Right ventricle myocardium inferior (tissue), 1 donor: ENCODE measurements around the gene GMPPA. TPM values are rescaled to one million over a fixed set of nuclear protein-coding genes. Genes with fewer than 3 reads are reported as not detected.

ENCODE experiments used
- ATAC-seq: fragments of 200-7000 bp; cut with Tn5 transposase; one replicate; pipeline ENCODE4 v1.9.1; 2020; ENCODE audit warnings: mild to moderate bottlenecking, moderate library complexity
- DNase-seq: peaks from one replicate; pipeline ENCODE4 v3.0.0; 2021; ENCODE audit errors: missing footprints
- intact Hi-C: fragments of 100-400 bp; cut with DNase I; formaldehyde crosslinking; loops from one replicate; pipeline ENCODE4 v1.11.0; 2022
- total RNA-seq: library from RNA; stranded (reverse); fragmentation: NEBNext Ultra II Directional; extraction: Animal tissue kit (Norgen Biotek cat#: 25700); gene quantifications from one replicate; pipeline ENCODE4 v1.2.1, GENCODE V29; 2021
- donor health status: DM: no; HTN: yes; CAD: no; lungs with severe emphysema.

Gene GMPPA
- total RNA-seq, 1 donor from 2014 or later: 22.9 TPM

- ATAC-seq: no peak
- intact Hi-C loops: loop anchor here (1.0 to 2.0 kb wide), 2 partner anchors 148 to 185 kb away; no protein-coding TSS in a partner anchor
- DNase-seq: peak; percentile 90
These were observed 43.0 kb downstream of the GMPPA start for GRCh38 chr2:219541611-219542180.

DNA sequence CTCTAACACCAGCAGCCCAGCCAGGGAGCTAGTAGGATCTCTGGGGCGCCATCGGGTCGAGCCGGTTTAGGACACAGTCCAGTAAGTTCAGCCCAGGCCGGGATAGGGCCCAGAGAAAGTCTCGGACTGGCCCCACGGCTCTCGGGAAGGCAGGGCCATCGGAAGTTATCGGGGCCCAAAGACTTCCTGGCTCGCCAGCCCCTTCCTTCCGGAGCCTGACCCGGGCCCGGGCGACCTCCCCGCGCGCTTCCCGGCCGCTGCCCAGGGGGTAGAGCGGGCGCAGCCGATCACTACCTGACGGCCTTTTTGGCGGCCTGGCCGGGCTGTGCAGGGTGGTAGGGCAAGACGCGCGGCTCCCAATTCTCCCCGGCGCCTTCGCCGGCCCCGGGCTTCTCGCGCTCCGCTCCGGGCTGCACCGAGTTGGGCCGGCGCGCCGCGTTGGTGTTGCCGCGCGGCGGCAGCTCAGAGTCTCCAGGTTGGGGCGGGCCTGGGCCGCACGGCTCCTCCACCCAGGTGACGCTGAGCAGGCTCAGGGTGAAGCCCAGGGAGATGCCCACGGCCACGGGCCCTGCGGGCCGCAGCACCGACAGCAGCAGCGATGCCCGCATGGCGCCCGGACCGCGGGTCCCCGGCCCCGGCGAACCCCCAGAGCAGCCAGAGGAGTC lies 44.4 kb downstream of the GMPPA start:
- ATAC-seq: peak; percentile 30
- DNase-seq: peak; percentile 80
- intact Hi-C loops: loop anchor here (1.0 kb wide), 1 partner anchor 99 kb away; no protein-coding TSS in a partner anchor

DNA sequence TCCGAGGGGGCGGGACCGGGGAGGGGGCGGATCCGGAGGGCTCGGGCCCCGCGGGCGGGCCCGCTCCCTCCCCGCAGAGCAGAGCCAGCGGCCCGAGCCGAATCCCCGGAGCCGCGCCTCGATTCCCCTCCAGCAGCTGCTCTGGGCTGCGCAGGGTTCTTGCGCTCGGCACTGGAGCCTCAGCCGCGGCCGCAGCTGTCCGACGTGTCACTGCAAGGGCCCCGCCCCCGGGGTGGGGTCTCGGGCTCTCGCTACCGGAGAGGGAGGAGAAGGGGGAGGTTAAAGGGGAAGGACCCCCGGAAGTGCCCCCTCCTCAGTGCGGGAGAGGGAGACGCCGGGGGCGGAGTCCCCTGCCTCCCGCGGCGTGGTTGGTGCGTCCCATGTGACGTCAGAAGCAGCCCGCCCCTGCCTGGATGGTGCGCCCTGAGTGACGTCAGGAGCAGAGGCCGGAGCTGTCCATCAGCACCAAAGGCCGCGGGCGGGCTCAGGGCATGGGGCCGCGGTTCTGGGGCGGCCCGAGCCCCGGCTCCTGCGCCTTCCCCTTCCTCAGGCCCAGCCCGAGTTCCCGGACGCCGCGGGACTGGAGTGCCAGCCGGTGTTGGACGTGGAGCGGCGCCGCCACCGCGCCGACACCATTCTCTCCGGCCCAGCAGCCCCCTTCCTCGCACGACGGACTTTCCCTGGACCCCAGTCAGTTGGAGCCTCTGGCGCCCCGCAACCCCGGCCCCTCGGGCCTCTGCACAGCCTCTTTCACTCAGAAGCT lies 45.1 kb downstream of the GMPPA start, which contains the start of the genes CHPF and TMEM198:
CHPF (minus strand) TSS at position 214 of the 763 bp plus-strand sequence. CDS start 271 bp downstream, outside the sequence.
TMEM198 (plus strand) TSS at position 433 of the 763 bp plus-strand sequence. CDS start 700 bp downstream, outside the sequence.
- DNase-seq: peak; percentile 98
- ATAC-seq: peak; percentile 95
- intact Hi-C loops: loop anchor here (1.0 kb wide), 1 partner anchor 99 kb away; no protein-coding TSS in a partner anchor

GRCh38 chr2:219544567-219544966 lies 45.9 kb downstream of the GMPPA start:
- DNase-seq: no peak
- intact Hi-C loops: no loop called here
- no peak for ATAC-seq

GRCh38 chr2:219545295-219545942 lies 46.7 kb downstream of the GMPPA start:
- intact Hi-C loops: no loop called here
- ATAC-seq: no peak
- DNase-seq: no peak

DNA sequence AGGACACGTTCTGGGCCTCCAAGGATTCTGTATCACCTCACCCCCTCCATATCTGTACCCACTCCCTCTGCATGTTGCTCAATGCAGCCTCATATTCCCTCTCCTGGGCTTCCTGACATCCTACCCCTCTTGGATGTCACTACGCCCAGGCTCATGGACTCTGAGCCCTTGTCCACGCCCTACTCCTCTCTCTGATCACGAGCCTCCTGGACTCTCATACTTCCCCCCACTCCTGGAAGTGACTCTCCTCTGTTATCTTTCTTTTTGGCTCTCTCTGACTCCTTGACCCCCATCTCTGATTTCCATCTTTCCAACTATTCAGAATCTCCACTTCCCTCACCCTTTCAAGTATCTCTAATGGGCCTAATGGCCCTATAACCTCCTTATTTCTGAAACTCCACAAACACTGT lies 47.3 kb downstream of the GMPPA start:
- intact Hi-C loops: no loop called here
- no peak for DNase-seq

DNA sequence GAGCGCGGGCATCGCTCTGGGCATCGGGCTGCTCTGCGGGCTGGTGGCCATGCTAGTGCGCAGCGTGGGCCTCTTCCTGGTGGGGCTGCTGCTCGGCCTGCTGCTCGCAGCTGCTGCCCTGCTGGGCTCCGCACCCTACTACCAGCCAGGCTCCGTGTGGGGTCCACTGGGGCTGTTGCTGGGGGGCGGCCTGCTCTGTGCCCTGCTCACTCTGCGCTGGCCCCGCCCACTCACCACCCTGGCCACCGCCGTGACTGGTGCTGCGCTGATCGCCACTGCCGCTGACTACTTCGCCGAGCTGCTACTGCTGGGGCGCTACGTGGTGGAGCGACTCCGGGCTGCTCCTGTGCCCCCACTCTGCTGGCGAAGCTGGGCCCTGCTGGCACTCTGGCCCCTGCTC lies 48.9 kb downstream of the GMPPA start:
- ATAC-seq: no peak
- intact Hi-C loops: no loop called here
- DNase-seq: no peak

More for the DNA sequence above, 47.3 kb downstream of the GMPPA start:
- no peak for ATAC-seq

GRCh38 chr2:219548990-219549389 lies 50.3 kb downstream of the GMPPA start:
- intact Hi-C loops: no loop called here
- DNase-seq (no peak), ATAC-seq (no peak)

- DNase-seq: no peak
- ATAC-seq: no peak
- intact Hi-C loops: no loop called here
These were observed 50.9 kb downstream of the GMPPA start for GRCh38 chr2:219549619-219550018.

- no peak for DNase-seq
- ATAC-seq: no peak
- intact Hi-C loops: no loop called here
These were observed 53.0 kb downstream of the GMPPA start for GRCh38 chr2:219551441-219552381.

- intact Hi-C loops: no loop called here
- DNase-seq: peak; percentile 90
- peak; percentile 93 for ATAC-seq
These were observed 53.9 kb downstream of the GMPPA start for GRCh38 chr2:219552382-219553167.

DNA sequence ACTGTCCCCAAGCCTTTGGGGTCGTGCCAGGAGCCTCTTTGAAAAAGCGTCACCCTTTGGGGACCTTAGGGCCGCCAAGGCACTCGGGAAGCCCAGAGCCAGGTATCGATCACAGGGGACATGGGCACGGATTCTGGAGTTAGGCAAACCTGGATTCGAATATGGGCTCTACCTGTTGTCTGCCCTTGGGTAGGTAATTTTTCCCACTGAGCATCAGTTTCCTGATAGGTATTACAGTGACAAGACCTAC lies 54.4 kb downstream of the GMPPA start:
- ATAC-seq (no peak), DNase-seq (no peak)
- intact Hi-C loops: no loop called here

GRCh38 chr2:219553463-219553963 lies 54.8 kb downstream of the GMPPA start:
- intact Hi-C loops: no loop called here
- ATAC-seq: no peak
- no peak for DNase-seq

- intact Hi-C loops: no loop called here
- no peak for ATAC-seq
- peak; percentile 68 for DNase-seq
These were observed 55.7 kb downstream of the GMPPA start for GRCh38 chr2:219554350-219554749.

GRCh38 chr2:219555956-219556355 lies 57.3 kb downstream of the GMPPA start:
- ATAC-seq: no peak
- peak; percentile 43 for DNase-seq
- intact Hi-C loops: no loop called here

DNA sequence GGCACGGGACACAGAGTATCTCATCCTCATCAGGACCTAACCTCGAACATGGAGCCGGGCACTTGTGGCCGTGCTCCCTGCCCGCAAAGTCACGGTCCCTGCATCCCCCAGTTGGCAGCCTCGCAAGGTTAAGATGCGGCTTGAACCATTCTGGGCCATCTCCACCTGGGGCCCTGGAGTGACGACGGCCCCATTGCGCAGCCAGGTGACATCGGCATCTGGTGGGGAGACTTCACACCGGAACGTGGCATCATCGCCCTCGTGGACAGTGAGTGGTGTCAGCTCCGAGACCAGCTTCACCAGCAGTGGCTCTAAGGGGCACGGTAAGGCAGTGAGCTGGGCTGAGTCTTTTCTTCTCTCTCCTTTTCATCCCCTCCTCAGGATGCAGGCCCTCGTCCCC lies 57.7 kb downstream of the GMPPA start:
- intact Hi-C loops: no loop called here
- DNase-seq (peak; percentile 62), ATAC-seq (no peak)
